Breast epithelium (tissue), 3 donors: Measurements from ENCODE around the gene TENM4.

Experiments used
- POLR2AphosphoS5 ChIP-seq, 3 donors: sonication (generic); formaldehyde crosslinking; IDR thresholded peaks; one replicate each; pipeline ENCODE4 v1.6.1; 2017; ENCODE audit warnings: antibody characterized with exemption in 3 of 3
- TF ChIP-seq, protein P1 (sequence below), 3 donors: fragments of 450-650 bp; IDR thresholded peaks; one replicate each; pipeline ENCODE4 v1.5.1; 2016 to 2017; ENCODE audit warnings: antibody characterized with exemption in 3 of 3, mild to moderate bottlenecking in 3 of 3, moderate library complexity in 3 of 3

DNA sequence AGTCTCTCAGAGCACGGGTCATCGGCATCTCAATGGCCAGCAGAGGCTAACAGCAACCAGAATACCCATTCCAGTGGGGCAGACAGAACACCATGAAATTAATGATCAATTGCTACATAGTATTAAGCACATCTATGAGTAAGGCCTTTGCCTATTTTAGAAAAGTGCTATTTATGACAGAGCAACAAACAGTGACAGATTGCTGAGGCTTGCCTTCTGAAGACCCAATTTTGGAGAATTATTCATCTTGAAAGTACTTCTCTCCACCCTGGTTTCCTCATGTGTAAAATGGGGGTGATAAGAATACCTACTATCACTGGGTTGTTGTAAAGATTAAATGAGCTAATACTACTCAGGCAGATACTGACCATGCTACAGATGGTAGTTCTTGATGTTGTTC lies 232.7 kb downstream of the TENM4 start:
- TF ChIP-seq, protein P1, sequence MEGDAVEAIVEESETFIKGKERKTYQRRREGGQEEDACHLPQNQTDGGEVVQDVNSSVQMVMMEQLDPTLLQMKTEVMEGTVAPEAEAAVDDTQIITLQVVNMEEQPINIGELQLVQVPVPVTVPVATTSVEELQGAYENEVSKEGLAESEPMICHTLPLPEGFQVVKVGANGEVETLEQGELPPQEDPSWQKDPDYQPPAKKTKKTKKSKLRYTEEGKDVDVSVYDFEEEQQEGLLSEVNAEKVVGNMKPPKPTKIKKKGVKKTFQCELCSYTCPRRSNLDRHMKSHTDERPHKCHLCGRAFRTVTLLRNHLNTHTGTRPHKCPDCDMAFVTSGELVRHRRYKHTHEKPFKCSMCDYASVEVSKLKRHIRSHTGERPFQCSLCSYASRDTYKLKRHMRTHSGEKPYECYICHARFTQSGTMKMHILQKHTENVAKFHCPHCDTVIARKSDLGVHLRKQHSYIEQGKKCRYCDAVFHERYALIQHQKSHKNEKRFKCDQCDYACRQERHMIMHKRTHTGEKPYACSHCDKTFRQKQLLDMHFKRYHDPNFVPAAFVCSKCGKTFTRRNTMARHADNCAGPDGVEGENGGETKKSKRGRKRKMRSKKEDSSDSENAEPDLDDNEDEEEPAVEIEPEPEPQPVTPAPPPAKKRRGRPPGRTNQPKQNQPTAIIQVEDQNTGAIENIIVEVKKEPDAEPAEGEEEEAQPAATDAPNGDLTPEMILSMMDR (IDR thresholded peaks at IDR 0.05): no peak
- TF ChIP-seq POLR2AphosphoS5 (IDR thresholded peaks at IDR 0.05): no peak
